UCSD-AML1 (cell line): ENCODE results near the gene ZNRF3.
"Not testable (repeated sequence)": the region's sequence is repeated elsewhere in the genome, so short reads cannot be mapped to it uniquely, and the experiment has no call there.

Source experiments
- DNase-seq: peaks from one replicate; lab custom pipeline; 2025; ENCODE audit not compliant: unreplicated experiment; lab: John Stamatoyannopoulos, UW

Gene ZNRF3

DNA sequence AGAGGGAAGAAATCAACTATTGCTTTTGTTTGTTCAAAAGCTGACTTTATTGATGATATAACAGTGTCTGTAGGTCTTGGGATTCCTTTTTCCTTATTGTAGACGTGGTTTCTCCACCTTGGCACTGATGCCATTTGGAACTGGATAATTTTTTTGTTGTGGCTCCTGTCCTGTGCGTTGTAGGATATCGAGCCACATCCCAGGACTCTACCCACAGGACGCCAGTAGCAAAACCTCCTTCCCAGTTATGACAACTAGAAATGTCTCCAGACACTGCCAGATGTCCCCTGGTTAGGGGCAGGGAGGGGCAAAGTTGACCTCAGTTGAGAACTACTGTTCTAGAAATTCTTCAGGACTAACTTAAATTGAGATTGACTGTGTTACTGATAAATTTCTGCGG is 45.8 kb downstream of the ZNRF3 start:
- no peak for DNase-seq

DNA sequence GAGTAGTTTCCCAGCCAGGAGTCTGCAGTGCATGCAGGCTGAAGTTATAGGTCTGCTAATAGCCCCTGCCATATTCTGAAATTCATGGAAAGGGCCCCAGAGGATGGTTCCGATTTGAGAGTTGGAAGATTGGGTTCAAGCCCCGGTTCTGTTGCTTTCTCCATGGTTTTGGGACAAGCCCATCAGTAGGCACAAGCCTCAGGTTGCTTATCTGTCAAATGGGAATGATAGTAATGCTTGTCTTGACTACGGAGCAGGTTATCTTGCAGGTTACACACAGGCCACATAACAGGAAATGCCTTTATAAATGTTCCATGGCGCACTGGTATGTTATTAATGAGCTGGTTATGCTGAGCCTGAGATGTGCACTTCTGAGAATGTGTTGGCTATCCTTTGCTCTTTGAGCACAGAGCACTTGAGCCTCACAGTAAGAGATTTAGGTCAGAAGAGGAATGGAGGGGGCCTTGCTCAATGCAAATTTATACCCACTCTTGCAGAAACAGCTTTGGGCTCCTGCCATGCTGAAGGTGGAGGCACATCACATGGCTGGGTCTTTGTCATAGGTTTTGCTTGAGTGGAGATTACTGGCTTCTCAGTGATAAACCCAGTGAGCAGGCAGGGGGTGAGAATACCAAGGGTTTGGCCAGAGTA is 47.1 kb downstream of the ZNRF3 start:
- DNase-seq, result no peak

DNA sequence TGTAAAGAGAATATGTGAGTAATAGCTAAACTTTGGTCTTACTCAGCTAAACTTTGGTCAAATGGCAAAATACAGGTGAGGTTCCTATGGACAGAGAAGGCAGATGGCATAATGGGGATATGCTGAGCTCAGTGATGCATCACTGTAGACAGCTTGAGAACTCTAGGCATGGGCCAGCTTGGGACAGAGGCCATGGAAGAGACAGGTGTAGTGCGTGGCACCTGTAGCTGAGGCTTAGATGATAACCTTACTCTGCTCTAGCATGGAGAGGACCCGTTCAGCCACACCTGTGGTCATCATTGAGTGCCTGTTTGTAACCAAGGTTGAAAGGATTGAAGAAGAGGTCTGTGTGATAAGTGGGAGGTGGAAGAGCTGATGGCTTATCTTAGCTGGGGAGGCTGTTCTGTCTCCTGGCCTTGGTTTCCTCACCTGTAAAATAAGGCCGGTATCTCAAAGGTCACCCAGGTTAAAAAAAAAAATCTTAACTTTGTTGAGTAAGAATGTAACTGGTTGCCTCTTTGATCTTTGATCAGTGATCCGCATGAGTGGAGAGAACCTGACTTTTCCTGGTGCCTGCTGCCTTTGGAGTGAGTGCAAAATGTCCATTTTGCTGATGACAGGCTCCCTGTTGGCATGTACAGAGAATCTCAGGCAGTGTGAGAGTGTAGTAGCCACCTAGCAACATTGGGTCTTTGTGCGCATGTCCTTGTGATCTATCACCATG is 48.6 kb downstream of the ZNRF3 start:
- no peak for DNase-seq

DNA sequence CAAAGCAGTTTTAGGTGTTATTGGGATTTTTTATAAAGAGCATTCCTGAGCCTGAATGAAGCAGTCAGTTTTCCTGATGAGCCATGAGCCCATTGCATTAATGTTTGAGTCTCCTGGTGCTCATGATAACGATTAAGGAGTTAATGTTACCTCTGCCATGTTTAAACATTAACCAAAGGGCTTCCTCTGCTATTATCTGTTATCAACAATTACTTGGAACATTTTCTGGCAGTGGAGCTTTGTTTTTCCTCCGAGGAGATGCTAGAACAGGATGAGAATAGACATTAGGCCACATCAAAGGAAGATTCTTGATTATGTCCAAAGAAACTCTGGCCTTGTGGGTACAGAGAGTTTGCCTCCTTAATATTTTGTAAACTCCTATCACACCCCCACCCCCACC is 49.9 kb downstream of the ZNRF3 start:
- no peak for DNase-seq

DNA sequence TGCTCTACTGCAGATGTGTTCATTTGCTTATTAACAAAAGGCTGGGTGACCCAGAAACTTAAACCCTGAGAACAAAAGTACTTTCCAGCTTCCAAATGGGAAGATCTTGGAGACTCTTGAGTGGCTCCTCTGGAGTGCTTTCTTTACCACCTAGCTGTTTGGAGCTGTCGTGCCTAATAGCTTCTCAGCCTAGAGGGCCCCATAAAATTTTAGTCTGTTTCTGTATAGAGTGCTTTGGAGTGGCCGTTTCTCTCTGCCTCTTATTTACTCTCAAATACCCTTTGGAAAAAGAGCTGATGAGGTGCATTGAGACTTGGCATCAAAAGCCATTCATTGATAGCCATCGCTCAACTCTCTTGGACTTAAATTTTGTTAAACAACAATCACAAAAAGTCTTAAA is 50.7 kb downstream of the ZNRF3 start:
- DNase-seq, result no peak

DNA sequence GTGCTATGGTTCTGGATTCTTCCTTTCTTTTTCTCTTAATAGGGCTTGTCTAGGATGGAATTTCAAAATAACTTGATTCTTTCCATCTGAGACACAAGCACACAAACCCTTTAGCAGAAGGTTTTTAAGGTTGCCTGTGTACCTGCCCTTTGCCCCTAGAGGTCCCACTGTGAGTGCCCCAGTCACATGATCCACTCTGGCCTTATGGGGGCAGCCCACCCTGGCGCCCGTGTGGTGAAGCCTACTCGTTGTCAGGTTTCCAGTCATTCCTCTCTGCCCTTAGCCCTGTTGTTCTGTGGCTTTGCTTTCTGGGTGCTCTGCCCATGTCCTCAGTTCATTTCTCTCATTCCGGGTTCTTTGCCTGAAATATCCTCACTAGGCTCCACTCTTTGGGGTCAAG is 51.8 kb downstream of the ZNRF3 start:
- no peak for DNase-seq

DNA sequence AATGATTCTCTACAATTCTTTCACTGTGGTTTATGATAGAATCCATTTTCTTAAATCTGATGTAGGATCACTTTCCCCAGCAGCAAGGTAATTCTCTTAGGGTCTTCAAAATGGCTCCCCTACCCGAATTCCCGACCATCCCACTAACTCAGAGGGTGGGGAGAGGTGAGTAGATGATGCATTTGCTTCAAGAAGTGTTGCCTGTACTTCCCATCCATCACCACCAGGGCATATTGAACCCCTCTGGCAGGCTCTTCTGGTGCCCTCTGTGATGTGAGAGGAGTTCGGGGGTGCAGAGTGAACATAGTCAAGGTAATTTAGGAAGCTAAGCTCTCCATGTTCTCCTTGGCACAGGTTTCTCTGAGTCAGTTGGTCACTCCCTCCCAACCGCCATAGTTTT is 52.3 kb downstream of the ZNRF3 start:
- no peak for DNase-seq

DNA sequence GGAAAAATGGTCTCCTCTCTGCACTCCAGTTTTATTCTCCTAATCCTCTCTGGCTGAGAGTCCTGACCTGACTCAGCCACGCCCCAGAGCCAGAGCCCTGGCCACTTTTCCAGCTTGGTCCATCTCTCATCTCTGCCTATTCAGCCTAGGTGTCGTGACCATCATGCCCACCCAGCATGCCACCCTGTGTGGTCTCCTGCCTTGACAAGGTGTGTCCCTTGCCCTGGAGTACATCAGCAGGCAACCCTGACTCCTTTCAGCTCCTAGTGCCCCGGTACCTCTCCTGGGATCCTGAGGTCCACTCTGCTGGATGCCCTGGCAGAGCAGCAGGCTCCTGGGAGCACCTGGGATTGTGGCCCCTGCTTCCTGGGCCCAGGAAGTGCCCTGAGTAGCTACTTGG is 52.8 kb downstream of the ZNRF3 start:
- DNase-seq, result no peak

DNA sequence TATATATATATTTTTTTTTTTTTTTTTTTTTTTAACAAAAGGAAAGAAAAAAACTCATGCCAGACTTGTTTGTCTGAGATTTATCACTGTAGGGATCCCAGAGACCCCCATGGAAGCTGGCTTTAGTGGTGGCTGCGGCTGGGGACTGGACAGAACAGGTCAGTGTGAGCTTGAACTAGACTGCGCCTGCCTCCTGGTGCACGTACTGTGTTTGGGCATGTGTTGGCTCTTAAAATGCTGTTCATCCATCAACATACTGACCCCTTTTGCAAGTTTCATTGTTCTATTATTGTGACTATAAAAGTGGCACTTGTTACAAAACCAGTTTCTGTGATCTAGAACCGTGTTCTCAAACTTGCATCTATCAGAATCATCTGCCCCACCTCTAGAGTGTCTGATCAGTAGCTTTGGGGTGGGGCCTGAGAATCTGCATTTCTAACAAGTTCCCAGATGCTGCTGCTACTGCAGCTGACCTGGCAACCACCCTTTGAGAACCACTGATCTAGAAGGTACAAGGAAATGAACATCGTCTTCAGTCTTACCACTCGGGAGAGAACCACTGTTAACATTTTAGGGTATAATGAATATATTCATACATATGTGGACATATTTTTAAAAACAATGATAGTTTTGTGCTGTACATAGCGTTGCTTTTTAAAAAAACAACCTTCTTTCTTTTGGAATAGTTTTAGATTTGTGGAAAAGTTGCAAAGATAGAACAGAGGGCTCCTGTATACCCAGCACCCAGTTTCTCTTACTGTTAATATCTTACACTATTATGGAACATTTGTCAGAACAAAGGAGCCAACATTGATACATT is 54.0 kb downstream of the ZNRF3 start:
- DNase-seq, result no peak

DNA sequence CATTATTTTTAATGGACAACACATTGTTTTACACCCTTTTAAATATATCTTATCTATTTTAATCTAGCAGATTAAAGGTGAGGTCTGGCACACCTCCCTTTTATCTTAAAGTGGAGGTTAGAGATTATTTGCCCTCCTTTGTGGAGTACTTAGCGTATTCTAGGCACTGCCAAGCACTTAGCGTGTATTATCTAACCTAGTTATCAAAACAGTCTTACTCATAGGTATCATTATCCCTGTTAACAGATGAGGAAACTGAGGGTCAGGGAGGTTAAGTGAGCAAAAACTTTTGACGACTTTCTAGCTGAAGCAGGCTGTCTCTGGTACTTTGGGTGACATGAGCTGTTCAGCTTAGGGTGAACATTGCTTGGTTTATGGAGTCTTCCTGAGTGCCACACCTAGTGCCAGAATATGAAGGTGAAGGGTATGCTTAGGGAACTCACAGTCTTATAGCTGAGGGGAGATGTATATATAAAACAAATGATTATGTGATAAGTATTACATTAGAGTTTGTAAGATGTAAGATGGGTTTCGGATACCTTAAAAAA is 55.0 kb downstream of the ZNRF3 start:
- no peak for DNase-seq

DNA sequence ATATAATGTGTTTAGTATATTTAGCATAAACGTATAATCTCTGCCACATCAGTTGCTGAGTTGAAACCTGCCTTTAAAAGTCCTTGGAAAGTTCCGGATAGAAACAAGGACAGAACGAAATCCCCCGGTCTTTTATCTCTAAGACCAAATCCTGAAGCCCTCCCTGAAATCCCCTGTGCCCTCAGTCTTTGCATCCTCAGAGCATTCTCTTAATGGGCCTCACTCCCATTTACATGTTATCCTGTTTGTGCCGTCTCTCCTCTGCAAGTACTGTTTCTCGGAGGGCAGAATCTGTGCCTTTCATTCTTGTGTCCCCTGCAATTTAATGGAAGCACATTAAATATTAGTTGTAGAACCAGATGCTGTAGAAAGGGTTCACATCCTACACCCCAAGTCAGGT is 56.0 kb downstream of the ZNRF3 start:
- DNase-seq, result no peak

DNA sequence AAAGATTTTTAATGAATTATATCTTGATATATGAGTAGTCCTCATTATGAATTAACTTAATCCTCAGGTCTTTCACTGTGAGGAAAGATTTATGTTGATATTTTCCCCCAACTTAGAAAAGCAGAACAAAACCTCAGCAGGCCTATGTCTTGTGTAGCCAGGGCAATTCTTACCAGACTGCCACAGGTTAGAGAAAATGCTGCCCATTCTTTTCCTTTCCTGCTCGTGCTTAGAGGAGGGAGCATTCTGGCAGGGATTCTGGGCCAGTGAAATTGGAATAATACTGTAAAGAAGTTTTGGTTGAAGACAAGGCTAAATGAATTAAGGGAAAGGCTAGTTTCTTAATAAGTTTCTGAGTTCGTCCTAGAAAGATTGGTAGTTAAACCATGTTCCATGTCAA is 56.6 kb downstream of the ZNRF3 start:
- no peak for DNase-seq

DNA sequence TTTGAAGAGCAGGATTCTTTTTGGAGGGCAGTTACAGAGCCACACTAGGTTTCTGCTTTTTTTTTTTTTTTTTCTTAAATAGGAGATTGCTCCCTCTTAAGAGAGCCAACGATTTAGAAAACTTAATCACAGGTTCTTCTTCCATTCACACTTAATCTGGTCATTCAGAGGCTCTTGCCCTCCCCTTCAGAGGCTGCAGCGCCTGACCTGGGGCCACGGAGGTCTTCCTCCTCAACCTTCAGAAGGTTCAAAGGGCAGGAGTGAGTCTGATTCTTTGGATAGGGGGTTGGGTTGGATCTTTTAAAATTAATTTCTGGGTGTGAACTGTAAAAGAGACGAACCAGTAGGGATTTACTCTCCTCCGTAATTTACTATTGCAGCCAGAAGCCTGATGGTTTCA is 57.1 kb downstream of the ZNRF3 start:
- no peak for DNase-seq

DNA sequence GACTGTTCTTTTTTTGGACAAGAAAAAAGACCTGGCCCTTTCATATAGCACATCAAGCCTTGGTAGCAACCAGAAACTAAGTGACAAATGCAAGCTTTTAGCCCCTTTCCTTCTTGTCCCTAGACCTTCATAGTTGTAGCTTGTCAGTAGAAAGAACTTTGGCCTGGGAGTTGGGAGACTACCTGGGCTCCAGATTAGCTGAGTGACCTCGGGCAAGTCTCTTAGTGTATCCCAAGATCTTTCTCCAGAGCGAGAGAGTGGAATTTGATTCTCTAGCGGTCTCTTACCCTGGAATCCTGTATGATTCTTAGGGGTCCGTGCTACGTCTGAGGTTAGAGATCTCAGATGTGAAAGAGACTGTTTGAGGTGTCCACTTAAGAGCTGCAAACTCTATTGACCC is 59.0 kb downstream of the ZNRF3 start:
- no peak for DNase-seq

DNA sequence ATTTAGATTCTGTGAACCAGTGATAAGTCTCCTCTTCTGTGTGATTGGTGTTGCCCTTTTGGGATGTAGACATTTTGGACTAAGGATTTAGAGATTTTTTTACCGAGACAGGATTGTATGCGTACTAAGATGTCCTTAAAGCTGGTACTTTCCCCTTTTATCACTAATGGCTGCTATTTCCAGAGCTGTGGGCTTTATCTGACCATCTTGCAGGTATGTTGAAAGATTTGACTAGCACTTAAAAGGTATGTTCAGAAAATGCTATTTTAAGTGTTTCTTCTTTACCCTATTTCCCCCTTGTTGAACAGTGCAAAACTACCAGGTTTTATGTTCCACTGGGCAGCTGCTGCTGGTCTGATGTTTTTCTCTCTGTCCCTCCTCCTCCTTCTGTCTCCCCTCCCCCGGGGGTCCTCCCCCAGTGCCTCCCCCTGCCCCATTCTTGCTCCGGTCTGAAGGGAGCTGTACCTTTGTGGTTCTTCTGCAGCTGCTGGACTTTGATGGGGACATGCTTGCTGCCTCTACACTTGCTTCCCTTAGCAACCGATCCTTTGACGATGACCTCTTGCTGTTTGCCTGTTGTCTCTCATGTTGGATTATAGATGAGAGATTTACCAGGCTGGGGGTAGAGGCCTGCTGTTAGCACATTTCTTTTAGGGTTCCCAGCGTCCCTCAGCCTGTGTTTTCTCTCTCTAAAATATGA is 59.6 kb downstream of the ZNRF3 start:
- DNase-seq, result no peak

DNA sequence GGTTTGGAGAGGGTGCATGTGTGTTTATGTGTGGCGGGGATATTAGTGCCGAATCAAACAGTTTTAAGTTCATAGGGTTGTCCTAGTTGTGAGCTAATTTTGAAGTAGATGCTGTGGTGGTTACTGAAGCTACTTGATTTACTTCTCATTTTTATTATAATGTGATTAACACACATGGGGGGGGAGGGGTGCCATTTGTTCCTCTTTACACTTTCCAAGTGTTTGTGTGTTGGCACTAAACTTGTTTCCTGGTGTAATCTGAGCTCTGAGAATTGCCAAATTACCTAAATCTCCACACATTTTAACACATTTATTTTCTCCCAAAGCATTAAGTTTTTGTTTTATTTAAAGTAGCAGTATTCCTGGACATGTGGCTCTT is 60.1 kb downstream of the ZNRF3 start:
- DNase-seq, result no peak

DNA sequence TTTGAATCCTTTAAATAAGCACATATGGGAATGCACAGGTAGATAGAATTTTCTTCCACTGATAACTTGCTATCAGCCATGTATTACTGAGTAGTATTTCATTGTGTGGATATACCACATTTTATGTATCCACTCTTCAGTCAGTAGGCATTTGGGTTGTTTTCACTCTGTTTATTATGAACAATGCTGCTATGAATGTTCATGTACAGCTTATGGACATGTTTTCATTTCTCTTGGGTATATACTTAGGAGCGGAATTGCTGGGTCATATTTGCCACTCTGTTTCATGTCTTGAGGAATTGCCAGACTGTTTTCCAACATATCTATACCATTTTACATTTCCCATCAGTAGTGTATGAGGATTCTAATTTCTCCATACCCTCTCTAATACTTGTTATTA is 63.8 kb downstream of the ZNRF3 start:
- DNase-seq, result no peak

DNA sequence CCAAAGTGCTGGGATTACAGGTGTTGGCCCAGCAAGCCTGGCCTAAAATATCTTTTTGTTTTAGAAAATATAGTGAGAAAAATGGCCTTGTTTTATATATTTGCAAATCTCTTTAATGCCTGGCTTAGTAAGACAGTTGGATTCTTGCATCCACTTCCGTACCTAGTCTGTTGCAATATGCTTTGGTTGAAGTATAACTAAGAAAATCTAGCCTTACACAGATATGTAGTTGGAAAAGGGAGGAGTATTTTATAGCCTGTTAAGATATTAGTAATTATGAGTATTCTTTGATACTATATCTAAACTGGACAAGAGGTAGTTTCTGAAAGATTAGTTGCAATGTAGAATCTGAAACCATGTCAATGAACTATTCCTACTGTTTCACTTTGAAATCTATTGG is 65.1 kb downstream of the ZNRF3 start:
- no peak for DNase-seq

DNA sequence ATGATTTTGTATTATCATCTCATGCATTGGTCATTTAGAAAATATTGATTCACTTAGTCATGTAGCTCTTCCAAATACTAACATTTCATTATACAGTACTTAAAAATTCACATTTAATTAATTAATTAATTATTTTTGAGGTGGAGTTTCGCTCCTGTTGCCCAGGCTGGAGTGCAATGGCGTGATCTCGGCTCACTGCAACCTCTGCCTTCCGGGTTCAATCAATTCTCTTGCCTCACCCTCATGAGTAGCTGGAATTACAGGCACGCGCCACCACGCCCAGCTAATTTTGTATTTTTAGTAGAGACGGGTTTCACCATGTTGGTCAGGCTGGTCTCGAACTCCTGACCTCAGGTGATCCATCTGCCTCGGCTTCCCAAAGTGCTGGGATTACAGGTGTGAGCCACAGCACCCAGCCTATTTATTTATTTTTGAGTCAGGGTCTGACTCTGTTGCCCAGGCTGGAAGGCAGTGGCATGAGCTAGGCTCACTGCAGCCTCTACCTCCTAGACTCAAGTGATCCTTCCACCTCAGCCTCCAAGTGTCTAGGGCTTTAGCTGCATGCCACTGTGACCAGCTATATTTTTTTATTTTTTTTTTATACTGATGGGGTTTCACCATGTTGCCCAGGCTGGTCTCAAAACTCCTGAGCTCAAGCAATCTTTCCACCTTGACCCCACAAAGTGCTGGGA is 65.6 kb downstream of the ZNRF3 start:
- DNase-seq, result not testable (repeated sequence)

DNA sequence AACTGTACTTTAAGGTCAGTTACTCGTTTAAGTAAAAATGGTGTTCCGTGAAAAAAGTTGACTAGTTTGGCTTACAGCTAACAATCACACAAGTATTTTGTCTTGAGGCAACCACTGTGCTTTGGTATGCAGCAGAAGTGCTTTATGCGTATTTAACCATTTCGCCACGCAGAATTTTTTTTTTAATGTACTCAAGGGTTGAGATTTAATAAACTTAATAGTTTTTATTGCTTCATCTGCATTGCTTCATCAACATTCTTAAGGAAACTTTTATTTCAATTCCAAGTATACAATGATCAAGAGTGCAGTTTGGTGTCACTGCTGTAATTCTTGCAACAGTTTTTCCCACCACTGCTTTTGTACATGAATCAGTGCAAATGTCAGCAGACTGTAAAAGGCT is 66.4 kb downstream of the ZNRF3 start:
- no peak for DNase-seq
